ENCODE results near the gene ANXA7. TPM values are rescaled to one million over a fixed set of nuclear protein-coding genes. Genes with fewer than 3 reads are reported as not detected.

Gene ANXA7
- total RNA-seq, 1 experiment from 2014 or later: 67.8 TPM

GRCh38 chr10:73339436-73339835 lies 74.4 kb downstream of the ANXA7 start:
- Mint-ChIP-seq H3K36me3 (no peaks in the 10 kb centered on the region), H3K27ac (no peak overlapping the region), H3K27me3 (ENCODE audit: low read depth) (no peaks in the 10 kb centered on the region), H3K4me3 (no peak overlapping the region), H3K4me1 (0 out of 2 replicates have a peak, but pooled peaks cover 2% of the 10 kb centered on the region), H3K9me3 (no peaks in the 10 kb centered on the region)
- DNase-seq (ENCODE audit: low spot score) (no peak), ATAC-seq (peak; percentile 66)
- TF ChIP-seq ZNF138 (CRISPR knock-in tag; conservative IDR thresholded peaks at IDR 0.05) (no peak), ZNF423 (CRISPR knock-in tag; IDR thresholded peaks at IDR 0.05) (no peak), RORB (CRISPR knock-in tag; IDR thresholded peaks at IDR 0.05) (no peak), ELF4 (CRISPR knock-in tag; IDR thresholded peaks at IDR 0.05; ENCODE audit: low read depth) (no peak), NR1H2 (CRISPR knock-in tag; IDR thresholded peaks at IDR 0.05) (no peak), E2F1 (CRISPR knock-in tag; IDR thresholded peaks at IDR 0.05) (no peak), NFYB (CRISPR knock-in tag; conservative IDR thresholded peaks at IDR 0.05; ENCODE audit: low read depth) (no peak), MAX (CRISPR knock-in tag; IDR thresholded peaks at IDR 0.05) (no peak), SMAD4 (CRISPR knock-in tag; IDR thresholded peaks at IDR 0.05) (no peak), ZMAT4 (CRISPR knock-in tag; IDR thresholded peaks at IDR 0.05) (no peak), FOXJ3 (CRISPR knock-in tag; IDR thresholded peaks at IDR 0.05; ENCODE audit: borderline replicate concordance) (no peak), GRHL2 (CRISPR knock-in tag; IDR thresholded peaks at IDR 0.05; ENCODE audit: insufficient replicate concordance, severe bottlenecking) (no peak), ATF6 (CRISPR knock-in tag; IDR thresholded peaks at IDR 0.05) (no peak), TCF7 (CRISPR knock-in tag; IDR thresholded peaks at IDR 0.05; ENCODE audit: low read depth) (no peak), JUN (CRISPR knock-in tag; IDR thresholded peaks at IDR 0.05) (no peak), MYBL2 (CRISPR knock-in tag; IDR thresholded peaks at IDR 0.05) (no peak)
- ChIA-PET POLR2A (no interaction called here), CTCF (no interaction called here)

GRCh38 chr10:73338801-73339368 lies 75.0 kb downstream of the ANXA7 start:
- POLR2A ChIA-PET: no interaction called here
- H3K4me1 Mint-ChIP-seq: 0 out of 2 replicates have a peak, but pooled peaks cover 2% of the 10 kb centered on the region
- no peaks in the 10 kb centered on the region for H3K27me3 Mint-ChIP-seq (ENCODE audit: low read depth)
- CTCF ChIA-PET: no interaction called here
- no peaks in the 10 kb centered on the region for H3K9me3 Mint-ChIP-seq
- H3K27ac Mint-ChIP-seq: no peak overlapping the region
- no peaks in the 10 kb centered on the region for H3K36me3 Mint-ChIP-seq
- no peak overlapping the region for H3K4me3 Mint-ChIP-seq
- ATAC-seq (no peak), DNase-seq (ENCODE audit: low spot score) (no peak)
- TF ChIP-seq ELF4 (CRISPR knock-in tag; IDR thresholded peaks at IDR 0.05; ENCODE audit: low read depth) (no peak), MYBL2 (CRISPR knock-in tag; IDR thresholded peaks at IDR 0.05) (no peak), JAZF1 (CRISPR knock-in tag; IDR thresholded peaks at IDR 0.05) (no peak), ERG (CRISPR knock-in tag; IDR thresholded peaks at IDR 0.05) (no peak), HMGA2 (CRISPR knock-in tag; IDR thresholded peaks at IDR 0.05) (no peak), OVOL2 (CRISPR knock-in tag; IDR thresholded peaks at IDR 0.05; ENCODE audit: borderline replicate concordance) (no peak), MLX (CRISPR knock-in tag; IDR thresholded peaks at IDR 0.05) (no peak), NFYB (CRISPR knock-in tag; conservative IDR thresholded peaks at IDR 0.05; ENCODE audit: low read depth) (no peak), ZMAT4 (CRISPR knock-in tag; IDR thresholded peaks at IDR 0.05) (no peak), ATF6 (CRISPR knock-in tag; IDR thresholded peaks at IDR 0.05) (no peak), JUN (CRISPR knock-in tag; IDR thresholded peaks at IDR 0.05) (no peak), HMGXB4 (CRISPR knock-in tag; IDR thresholded peaks at IDR 0.05) (no peak)

Measured in WTC11 (cell line).